Caco-2 (cell line): ENCODE data around the gene ALKAL2. TPM values are rescaled to one million over a fixed set of nuclear protein-coding genes. Genes with fewer than 3 reads are reported as not detected.

Experiments used
- BruUV-seq: library from RNA; stranded (reverse); fragments of 400-500 nt; replicated peaks from 2 replicates; lab custom pipeline; 2021; lab: Mats Ljungman, UMichigan
- CTCF ChIA-PET: fragments of 300-600 bp; sonication (Branson Sonifier 250); formaldehyde crosslinking; loops from one replicate; lab custom pipeline; 2022; ENCODE audit warnings: antibody characterized with exemption; lab: Charles Lee
- POLR2A ChIA-PET: fragments of 300-600 bp; sonication (Branson Sonifier 250); formaldehyde crosslinking; loops from one replicate; lab custom pipeline; 2022; ENCODE audit warnings: antibody characterized with exemption; lab: Charles Lee
- DNase-seq, 2 experiments: peaks; one replicate each; pipeline versions ENCODE4 v3.0.0 to v3.0.0-alpha.2; 2020 to 2022
- H3K27me3 ChIP-seq: replicated peaks from 2 replicates; pipeline ENCODE4 v1.6.0; 2011; ENCODE audit warnings: low read length; ENCODE audit not compliant: control insufficient read depth, insufficient read depth
- H3K36me3 ChIP-seq: 2 replicates; pipeline ENCODE4 v1.5.1; 2011; ENCODE audit warnings: low read length; ENCODE audit not compliant: control insufficient read depth, insufficient read depth
- H3K4me1 ChIP-seq: fragments of 250-450 bp; sonication (Bioruptor Pico); 2 replicates; pipeline ENCODE4 v1.5.1; 2020; ENCODE audit warnings: mild to moderate bottlenecking
- H3K4me3 ChIP-seq: 2 replicates; pipeline ENCODE4 v1.5.1; 2011; ENCODE audit warnings: low read depth, mild to moderate bottlenecking, control low read depth, low read length
- H3K9me3 ChIP-seq: fragments of 250-450 bp; sonication (Bioruptor Pico); 2 replicates; pipeline ENCODE4 v1.5.1; 2020; ENCODE audit warnings: mild to moderate bottlenecking, moderate library complexity
- H3K27ac Mint-ChIP-seq: one replicate; pipeline ENCODE4 v1.8.0; 2022; ENCODE audit warnings: mixed read lengths; ENCODE audit not compliant: unreplicated experiment
- H3K27me3 Mint-ChIP-seq: one replicate; pipeline ENCODE4 v1.8.0; 2022; ENCODE audit warnings: mixed read lengths; ENCODE audit not compliant: insufficient read depth, unreplicated experiment
- H3K36me3 Mint-ChIP-seq: one replicate; pipeline ENCODE4 v1.8.0; 2022; ENCODE audit warnings: mild to moderate bottlenecking, mixed read lengths; ENCODE audit not compliant: insufficient read depth, unreplicated experiment
- H3K4me1 Mint-ChIP-seq: one replicate; pipeline ENCODE4 v1.8.0; 2022; ENCODE audit warnings: low read depth, mixed read lengths; ENCODE audit not compliant: unreplicated experiment
- H3K4me3 Mint-ChIP-seq: one replicate; pipeline ENCODE4 v1.8.0; 2022; ENCODE audit warnings: mild to moderate bottlenecking, moderate library complexity, mixed read lengths; ENCODE audit not compliant: unreplicated experiment
- H3K9me3 Mint-ChIP-seq: one replicate; pipeline ENCODE4 v1.8.0; 2022; ENCODE audit warnings: mixed read lengths; ENCODE audit not compliant: unreplicated experiment
- CTCF ChIP-seq, 2 experiments: fragments of 200-600 bp in 1 of 2; IDR thresholded peaks; 1 replicate in 1 of 2; 2 replicates in 1 of 2; pipeline versions ENCODE4 v1.5.1 to v1.8.0; 2011 to 2022; ENCODE audit warnings: antibody characterized with exemption in 1 of 2, control low read depth in 1 of 2, inconsistent platforms in 1 of 2, low read depth in 1 of 2, low read length in 1 of 2, mild to moderate bottlenecking in 1 of 2, moderate library complexity in 1 of 2; ENCODE audit not compliant: insufficient read depth in 1 of 2, severe bottlenecking in 1 of 2, unreplicated experiment in 1 of 2
- intact Hi-C: fragments of 100-400 bp; cut with micrococcal nuclease; formaldehyde crosslinking; loops from one replicate; pipeline ENCODE4 v1.10.0; 2022; ENCODE audit not compliant: unreplicated experiment
- total RNA-seq: library from RNA; stranded (reverse); gene quantifications from 2 replicates; pipeline ENCODE4 v1.2.3, GENCODE V29; 2022

Gene ALKAL2
- total RNA-seq, 1 experiment from 2014 or later: not detected

- Mint-ChIP-seq H3K4me1 (no peaks in the 10 kb centered on the region), H3K27me3 (no peaks in the 10 kb centered on the region)
Measured at GRCh38 chr2:255195-255594, 32.7 kb downstream of the ALKAL2 start.

GRCh38 chr2:254241-254640 lies 33.6 kb downstream of the ALKAL2 start:
- no peak for TF ChIP-seq CTCF (IDR thresholded peaks at IDR 0.05; ENCODE audit: insufficient read depth in 1 of 2, low read depth in 1 of 2, low read length in 1 of 2, severe bottlenecking in 1 of 2, unreplicated experiment in 1 of 2)
- Histone ChIP-seq H3K9me3 (peaks cover 8% of the 10 kb centered on the region; the same call in 1 of the 2 replicates), H3K36me3 (peaks cover 4% of the 10 kb centered on the region), H3K4me1 (no peaks in the 10 kb centered on the region), H3K27me3 (no peaks in the 10 kb centered on the region), H3K4me3 (no peak overlapping the region)
- ChIA-PET CTCF (no interaction called here), POLR2A (no interaction called here)
- Mint-ChIP-seq H3K9me3 (peaks cover 16% of the 10 kb centered on the region), H3K27ac (no peak overlapping the region), H3K4me3 (no peak overlapping the region), H3K27me3 (no peaks in the 10 kb centered on the region), H3K4me1 (no peaks in the 10 kb centered on the region), H3K36me3 (peaks cover 15% of the 10 kb centered on the region)
- intact Hi-C loops: no loop called here
- no TSS peak for BruUV-seq
- no peak for DNase-seq

More at GRCh38 chr2:255195-255594, 32.7 kb downstream of the ALKAL2 start:
- peaks cover 11% of the 10 kb centered on the region for H3K36me3 Mint-ChIP-seq
- POLR2A ChIA-PET: no interaction called here
- CTCF ChIA-PET: no interaction called here
- BruUV-seq: no TSS peak
- Histone ChIP-seq H3K9me3 (peaks cover 8% of the 10 kb centered on the region; the same call in 1 of the 2 replicates), H3K36me3 (peaks cover 2% of the 10 kb centered on the region), H3K27me3 (no peaks in the 10 kb centered on the region), H3K4me1 (peaks cover 2% of the 10 kb centered on the region), H3K4me3 (no peak overlapping the region)
- DNase-seq: no peak
- H3K4me3 Mint-ChIP-seq: no peak overlapping the region
- intact Hi-C loops: no loop called here
- no peak for TF ChIP-seq CTCF (IDR thresholded peaks at IDR 0.05; ENCODE audit: insufficient read depth in 1 of 2, low read depth in 1 of 2, low read length in 1 of 2, severe bottlenecking in 1 of 2, unreplicated experiment in 1 of 2)
- H3K9me3 Mint-ChIP-seq: peaks cover 16% of the 10 kb centered on the region
- H3K27ac Mint-ChIP-seq: no peak overlapping the region

- Histone ChIP-seq H3K4me3 (no peak overlapping the region), H3K36me3 (peaks cover 4% of the 10 kb centered on the region), H3K9me3 (peaks cover 6% of the 10 kb centered on the region; the same call in 1 of the 2 replicates), H3K4me1 (no peaks in the 10 kb centered on the region), H3K27me3 (no peaks in the 10 kb centered on the region)
- intact Hi-C loops: no loop called here
- Mint-ChIP-seq H3K4me3 (no peak overlapping the region), H3K4me1 (no peaks in the 10 kb centered on the region), H3K36me3 (peaks cover 15% of the 10 kb centered on the region), H3K27me3 (no peaks in the 10 kb centered on the region), H3K9me3 (peaks cover 7% of the 10 kb centered on the region), H3K27ac (no peak overlapping the region)
- POLR2A ChIA-PET: no interaction called here
- BruUV-seq: no TSS peak
- no peak for TF ChIP-seq CTCF (IDR thresholded peaks at IDR 0.05; ENCODE audit: insufficient read depth in 1 of 2, low read depth in 1 of 2, low read length in 1 of 2, severe bottlenecking in 1 of 2, unreplicated experiment in 1 of 2)
- CTCF ChIA-PET: no interaction called here
- DNase-seq: no peak
Measured at GRCh38 chr2:253202-253638, 34.7 kb downstream of the ALKAL2 start.
